RKO (cell line): ENCODE measurements around the gene OSTF1.

ENCODE experiments used
- DNase-seq: peaks from one replicate; pipeline ENCODE4 v3.0.0-alpha.2; 2016; ENCODE audit warnings: low spot score

OSTF1 gene

DNA sequence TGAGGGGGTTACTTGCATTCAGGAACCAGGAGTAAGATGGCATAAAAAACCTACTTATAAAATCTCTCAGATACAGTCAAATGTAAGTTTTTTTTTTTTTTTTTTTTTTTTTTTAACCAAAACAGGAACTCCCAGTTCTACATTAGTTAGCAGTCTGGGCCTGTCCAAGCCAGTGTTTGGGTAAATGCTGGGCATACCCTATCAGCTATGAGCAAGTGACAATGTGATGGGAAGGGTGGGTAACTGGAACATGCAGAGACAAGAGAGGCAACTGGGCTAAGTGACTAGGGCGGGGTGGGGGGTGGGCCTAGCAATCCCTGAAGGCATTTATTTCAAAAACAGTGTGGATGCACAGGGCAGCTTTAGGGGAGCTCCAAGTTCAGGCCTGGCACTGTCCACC, 2.7 kb upstream of the OSTF1 start:
- DNase-seq = no peak

DNA sequence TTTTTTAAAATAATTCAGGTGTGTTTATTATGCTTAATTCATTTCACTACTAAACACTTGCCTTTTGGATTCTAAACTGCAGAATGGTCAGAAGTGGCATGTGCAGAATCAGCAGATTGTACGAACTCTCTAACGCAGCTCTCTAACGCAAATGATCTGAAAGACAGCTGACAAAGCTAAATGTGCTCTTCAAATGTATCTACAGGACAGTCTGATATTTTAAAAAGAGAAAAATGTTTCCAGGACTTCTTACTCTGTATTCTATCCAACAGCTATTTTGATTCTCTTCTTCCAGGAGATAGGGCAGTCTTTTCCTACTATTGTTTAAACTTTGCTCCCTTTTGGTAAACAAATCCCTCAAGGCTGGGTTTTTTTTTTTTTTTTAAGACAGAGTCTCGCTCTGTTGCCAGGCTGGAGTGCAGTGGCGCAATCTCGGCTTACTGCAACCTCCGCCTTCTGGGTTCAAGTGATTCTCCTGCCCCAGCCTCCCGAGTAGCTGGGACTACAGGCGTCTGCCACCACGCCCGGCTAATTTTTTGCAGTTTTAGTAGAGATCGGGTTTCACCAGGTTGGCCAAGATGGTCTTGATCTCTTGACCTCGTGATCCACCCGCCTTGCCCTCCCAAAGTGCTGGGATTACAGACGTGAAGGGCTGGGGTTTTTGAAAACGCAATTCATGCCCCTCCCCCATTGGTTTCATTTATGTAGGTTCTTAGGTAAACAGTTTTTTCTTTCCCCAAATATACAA, 1.6 kb upstream of the OSTF1 start:
- DNase-seq = no peak

DNA sequence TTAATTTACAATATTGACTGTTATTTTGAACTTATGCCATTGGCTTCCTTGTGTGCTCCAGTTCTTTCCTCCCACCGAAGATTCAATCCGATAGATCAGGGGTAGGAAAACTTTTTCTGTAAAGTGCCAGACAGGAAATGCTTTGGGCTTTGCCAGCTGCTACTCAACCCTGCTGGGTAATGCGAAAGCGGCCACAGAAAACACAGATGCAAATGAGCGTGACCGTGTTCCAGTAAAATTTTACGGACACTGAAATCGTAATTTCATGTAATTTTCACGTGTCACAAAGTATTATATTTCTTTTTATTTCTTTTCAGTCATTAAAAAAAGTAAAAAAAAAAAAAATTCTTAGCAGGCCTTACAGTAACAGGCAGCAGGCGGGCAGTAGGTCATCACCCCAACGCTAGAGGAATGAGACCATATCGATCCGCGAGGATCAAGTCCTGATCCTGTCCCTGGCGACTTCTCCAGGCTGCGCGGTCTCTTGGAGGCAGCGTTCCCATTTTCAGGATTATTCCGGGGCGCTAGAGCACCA, 958 bp upstream of the OSTF1 start:
- peak; percentile 82 for DNase-seq

DNA sequence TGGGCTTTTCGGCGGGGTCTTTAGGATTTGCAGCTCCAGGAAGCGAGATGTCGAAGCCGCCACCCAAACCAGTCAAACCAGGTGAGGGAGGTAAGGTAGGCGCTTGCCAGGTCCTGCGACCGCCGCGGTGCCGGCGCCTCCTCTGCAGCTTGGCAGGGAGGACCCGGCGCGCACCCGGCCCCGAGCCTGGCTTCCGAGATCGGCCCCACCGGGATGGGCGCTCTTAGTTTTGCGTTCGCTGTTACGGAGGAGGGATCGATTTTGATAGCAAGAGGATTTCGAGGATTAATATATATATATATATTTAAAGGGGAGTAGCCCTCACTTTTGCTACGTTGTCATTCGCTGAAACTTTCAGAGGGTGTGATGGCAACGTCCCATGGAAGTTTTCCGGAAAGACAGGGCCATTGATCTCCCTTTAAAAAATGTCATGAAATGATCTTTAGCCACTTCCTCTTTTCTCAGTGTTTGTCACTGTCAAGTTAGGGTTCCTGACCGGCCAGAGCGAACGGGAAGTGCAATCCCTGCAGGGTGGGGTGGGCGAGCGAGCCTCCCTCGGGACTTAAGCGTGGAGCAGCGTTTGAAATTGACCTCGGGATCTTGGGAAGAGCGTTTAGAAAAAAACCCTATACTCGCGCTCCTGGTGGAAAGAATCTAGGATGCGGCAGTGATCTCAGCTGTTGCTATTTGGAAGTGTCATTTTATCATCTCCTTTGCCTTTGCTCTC, 495 bp downstream of the OSTF1 start:
- DNase-seq = peak; percentile 83

DNA sequence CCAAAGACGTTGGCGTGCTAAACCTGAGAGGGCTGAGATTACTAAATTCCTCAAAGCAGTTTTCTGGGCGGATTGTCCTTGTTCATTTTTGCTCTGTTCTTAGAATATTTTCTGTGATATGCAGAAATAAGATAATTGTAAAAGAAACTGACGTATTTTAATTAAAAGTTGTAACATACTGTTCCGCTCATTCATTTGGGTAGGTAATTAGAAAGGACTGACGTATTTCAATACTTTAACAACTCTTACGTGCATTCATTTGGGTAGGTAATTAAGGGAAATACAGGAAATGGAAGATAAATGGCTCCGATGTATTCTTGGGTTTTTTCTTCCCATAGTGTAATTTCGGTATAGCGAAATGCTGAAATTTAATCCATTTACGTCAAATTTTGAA, 1.1 kb downstream of the OSTF1 start:
- no peak for DNase-seq

DNA sequence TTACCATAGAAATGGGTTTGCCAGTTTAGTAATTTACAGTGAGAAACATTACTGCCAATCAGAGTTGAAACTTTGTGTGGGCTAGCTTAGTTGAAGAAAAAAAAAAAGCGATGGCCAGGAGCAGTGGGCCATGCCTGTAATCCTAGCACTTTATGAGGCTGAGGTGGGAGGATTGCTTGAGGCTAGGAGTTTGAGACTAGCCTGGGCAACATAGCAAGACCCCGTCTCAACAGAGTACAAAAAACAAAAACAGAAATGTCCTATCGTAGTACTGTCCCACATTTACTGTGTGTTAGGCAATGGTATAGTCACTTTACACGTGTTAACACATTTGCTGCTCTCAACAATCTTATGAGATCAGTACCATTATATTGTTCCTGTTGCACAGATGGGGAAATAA, 2.3 kb downstream of the OSTF1 start:
- DNase-seq = no peak

DNA sequence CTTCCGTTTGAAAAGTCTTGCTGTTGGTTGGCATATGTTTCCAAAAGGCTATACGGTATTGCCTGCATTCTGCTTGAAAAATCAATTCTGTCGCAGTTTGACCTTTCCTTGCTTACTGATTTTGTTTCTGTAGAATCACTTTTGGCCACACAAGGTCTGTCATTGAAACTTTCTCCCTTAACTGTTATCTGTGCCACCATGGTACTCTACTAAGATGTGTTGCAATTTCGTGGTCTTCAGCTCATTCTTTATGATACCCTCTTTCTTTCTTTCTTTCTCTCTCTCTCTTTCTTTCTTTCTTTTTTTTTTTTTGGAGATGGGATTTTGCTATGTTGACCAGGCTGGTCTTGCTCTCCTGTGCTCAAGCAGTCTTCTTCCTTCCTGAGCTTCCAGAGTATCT, 4.5 kb downstream of the OSTF1 start:
- no peak for DNase-seq

DNA sequence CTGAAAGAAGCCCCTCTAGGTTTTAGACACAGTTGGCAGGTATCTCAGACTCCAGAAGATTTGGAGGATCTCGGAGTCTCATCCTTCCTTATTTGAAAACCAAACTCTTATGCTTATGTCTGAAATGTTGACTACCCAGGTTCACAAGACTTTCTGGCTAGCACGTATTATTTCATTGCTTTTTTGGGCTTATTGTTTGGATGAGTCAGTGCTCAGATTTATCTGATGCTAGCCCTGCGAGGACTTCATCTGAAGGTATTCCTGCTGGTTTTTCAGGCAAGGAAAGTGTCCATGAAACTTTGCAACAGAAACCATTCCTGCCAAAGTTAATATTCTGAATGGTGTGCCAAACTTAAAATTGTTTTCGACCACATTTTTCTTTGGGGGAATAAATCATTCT, 8.5 kb downstream of the OSTF1 start:
- DNase-seq = no peak

DNA sequence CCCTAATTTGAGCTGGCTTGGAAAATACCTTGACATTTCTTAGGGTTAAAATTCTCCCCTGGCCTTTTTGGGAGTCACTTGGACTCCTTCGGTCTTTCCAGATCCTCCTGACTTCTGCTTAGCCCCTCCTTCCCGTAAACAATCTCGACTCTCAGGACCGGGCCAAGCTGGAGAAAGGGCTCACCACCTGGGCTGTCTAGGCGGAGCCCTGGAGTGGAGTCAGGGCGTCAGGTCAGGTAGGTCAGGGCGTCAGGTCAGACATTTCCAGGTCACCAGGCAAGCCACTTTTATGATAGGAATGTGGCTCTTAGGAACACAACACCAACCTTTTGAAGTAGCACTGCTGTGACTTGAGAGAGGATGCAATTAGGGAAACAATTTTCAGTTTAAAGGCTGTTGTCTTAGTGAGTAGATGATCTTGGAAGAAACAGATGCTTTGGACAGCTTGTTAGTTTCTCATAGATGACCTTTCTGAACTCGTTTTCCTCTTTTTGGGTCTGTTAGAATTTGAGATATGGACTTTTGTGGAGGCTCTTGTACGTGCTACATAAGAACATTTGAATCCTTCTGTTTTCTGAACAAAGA, 12.8 kb downstream of the OSTF1 start:
- no peak for DNase-seq

DNA sequence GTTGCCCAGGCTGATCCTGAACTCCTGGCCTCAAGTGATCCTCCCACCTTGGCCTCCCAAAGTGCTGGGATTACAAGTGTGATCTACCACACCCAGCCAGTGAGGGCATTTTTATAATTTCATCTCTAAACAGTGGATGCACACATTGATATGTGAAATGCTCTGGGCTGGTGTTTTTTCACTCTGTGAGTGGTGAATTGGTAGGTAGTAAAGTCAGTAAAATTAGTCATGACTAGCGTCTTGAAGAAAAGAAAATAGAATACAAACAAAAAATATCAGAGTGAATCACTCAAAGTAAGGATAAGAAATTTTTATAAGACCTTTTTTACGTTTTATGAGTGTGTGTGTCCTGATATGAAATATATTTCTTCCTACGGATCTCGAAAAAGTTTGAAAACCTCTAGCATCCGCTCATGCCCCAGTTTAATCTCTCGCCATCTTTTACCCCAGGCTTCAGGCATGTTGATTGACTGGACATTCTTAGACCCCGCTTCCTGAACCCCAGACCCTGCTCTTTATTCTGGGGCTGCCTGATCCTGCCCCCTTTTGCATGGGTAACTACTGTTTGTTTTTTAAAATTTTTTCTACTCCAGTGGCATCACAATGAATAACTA, 14.0 kb downstream of the OSTF1 start:
- DNase-seq = no peak

DNA sequence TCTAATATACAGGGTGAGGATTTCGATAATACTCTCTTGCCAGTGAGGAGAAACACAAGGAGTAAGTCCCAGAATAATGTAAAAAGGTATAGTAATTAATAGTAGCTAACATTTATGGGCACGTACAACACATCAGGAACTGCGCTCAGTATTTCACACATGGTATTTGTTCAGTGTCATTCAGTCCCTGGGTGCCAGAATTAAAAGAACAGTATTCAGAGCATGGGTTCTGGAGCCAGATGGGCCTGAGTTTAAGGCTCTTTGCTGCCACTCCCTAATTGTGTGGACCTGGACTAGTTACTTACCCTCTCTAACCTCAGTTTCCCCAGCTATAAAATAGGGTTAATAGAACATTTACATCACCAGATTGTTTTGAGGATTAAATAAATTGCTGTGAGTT, 16.3 kb downstream of the OSTF1 start:
- no peak for DNase-seq

DNA sequence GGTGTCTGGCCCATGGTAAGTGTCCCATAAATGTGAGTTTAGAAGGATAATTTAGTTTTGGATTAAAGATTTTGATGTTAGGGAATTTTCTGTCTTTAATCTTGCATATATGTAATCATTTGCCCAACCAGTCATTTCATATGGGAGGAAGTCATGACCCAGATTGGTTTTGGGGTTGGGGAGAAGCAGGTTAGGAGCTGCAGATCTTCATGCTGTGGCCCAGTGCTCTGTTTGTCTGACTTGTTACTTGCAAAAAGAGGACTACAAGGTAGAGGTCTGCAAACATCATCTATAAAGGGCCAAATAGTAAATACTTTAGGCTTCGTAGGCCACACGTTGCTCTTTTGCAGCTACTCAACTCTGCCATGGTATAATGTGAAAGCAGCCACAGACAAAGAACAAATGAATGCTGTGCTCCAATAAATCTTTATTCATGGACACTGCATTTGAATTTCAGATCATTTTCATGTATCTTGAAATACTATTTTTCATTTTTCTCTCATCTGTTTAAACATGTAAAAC, 16.8 kb downstream of the OSTF1 start:
- DNase-seq = no peak

DNA sequence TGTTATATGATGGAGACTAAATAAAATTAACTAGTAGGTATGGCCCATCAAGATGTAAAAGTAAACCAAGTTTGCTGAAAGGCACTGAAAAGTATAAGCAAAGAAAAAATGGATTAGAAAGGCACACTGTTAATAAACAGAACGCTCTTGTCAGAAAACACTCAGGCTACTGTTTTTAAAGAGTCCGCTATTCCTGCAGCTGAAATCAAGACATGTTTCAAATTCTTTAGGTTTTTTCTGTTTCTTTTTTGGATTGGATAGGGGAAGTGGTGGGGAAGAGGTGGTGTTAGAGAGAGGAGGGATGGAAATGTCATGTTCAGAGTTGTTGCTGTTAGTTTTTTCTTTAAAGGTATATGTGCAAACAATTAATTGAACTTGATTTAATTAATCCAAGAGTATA, 17.5 kb downstream of the OSTF1 start:
- no peak for DNase-seq

DNA sequence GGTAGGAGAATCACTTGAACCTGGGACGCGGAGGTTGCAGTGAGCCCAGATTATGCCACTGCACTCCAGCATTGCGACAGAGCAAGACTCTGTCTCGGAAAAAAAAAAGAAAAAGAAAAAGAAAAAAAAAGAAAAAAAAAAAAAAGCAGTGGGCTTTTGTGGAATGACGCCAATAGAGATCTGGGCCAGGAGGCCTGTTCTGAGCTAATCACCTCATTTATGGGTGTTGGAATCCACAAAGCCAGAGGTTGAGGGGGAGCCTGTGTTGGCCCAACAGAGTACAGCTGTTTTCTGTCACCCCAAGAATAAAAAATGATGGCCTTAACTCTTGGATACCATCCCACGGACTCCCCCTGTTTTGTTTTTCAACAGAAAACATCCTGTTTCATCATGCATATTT, 18.5 kb downstream of the OSTF1 start:
- DNase-seq = no peak

DNA sequence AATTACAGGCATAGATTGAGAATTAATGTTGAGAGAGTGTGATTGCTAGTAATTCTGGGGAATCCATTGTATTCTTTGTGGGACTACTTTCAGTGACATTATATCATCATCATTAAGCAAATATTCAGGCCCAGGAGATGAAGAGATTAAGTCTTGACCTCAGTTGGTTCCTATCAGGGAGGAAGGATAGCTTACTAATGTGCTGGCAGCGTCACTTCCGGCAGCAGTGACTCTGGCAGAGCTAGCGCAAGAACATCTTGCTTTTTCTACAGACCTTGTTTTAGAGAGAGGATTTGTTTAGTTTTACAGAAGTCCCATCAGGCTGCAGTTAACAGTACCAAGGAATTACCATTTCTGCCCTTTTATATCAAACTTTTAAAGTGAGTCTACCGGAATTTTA, 20.3 kb downstream of the OSTF1 start:
- DNase-seq = no peak

DNA sequence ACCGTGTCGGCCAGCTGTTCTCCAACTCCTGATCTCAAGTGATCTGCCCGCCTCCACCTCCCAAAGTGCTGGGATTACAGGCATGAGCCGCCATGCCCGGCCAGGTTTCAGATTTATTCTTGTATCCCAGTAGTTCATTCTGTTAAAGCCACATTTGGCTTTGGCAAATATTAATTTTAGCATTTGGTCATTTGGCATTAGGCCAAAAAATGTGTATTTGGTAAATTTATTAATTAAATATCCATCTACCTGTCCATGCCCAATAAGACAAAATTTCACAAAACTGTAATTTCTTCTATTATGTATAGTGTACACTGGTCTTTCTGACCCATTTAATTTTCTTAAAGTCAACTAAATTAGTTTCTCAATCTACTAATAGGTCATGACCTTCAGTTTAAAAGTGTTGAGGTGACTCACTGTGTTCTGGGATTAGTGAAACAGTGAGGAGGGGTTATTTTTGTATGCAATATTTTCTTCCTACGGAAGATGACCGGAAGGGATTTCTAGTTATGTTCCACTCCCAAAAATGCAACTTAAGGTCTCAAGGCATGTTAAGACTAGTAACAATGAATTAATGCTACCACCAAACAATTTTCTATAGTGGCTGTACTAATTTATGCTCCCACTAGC, 21.0 kb downstream of the OSTF1 start:
- DNase-seq = no peak

DNA sequence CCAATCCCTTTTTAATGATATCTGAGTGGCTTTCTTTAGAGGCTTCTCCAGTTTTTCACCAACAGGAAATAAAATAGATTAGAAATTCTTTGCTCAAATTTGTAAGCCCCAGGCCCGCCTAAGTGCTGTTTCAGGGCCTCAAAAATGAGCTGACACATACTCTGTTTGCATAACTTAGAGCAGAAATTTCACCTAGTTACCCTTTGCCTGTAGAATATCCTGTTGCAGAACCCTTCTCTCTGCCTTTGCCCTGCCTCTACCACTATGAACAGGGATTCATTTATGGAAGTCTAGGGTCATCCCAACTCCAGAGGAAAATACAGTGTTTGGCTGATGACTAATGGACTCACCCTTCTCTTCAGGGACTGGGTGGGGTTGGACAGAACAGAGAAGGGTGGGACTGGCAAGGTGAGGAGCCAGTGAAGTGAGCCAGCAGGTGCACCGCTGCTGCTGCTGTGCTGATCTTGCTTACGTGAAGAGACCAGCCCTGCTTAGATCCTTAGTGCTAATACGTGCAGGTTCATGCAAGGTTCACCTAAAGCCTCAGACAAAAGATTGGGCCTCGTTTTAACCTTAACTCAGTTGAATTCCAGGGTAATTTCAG, 22.8 kb downstream of the OSTF1 start:
- no peak for DNase-seq

DNA sequence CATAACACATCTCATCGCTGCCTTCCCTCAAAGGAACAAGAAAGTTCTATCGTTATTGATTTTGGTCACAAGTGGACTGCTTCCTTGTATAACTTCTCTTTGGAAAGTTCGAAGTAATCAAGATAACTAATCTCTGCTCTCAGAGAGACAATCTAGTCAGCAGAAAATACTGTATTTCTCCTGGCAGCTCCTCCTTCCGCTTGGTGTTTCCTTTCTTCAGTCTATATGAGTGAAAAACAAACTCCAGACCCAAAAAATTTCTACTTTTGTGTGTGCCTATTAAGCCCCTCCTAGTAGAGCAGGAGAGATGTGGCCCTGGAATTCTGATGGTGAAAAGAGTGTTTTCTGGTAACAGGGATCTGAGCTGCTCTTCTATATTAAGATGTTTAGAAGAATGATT, 24.5 kb downstream of the OSTF1 start:
- no peak for DNase-seq

DNA sequence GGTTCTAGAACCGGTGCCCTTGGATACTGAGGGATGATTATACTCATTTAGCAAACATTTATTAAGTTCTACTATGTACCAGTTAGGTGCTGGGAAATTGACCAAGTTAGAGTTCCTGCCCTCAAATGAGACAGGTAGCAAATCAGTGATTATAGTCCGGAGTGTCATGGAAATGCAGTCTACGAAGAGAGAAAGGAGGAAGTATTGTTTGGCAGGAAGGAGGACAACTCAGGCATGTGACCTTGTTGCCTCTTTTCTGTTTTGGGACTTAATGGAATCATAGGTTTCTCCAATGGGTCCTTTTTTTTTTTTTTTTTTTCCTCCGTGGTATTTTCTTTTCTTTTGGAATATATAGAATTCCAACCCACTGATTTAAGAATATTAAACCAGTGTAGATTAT, 28.0 kb downstream of the OSTF1 start:
- no peak for DNase-seq

DNA sequence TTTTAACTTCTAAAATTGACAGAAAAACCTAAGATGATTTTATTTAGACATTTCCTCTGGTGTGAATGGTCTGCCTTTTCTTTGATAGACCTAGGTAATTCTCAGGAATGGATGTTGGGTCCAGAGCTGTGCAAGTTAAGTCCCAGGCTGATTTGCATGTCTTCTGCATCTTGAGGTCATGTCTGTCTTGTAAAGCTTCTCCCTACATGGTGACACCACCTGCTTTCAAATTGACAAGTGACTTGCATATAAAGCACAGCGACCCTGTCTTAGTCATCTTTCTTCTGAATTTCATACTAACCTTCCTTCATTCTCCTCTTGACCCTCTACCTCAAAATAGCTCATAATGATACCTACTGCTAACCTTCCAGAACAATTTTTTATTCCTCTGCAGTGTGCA, 29.2 kb downstream of the OSTF1 start:
- DNase-seq = no peak

DNA sequence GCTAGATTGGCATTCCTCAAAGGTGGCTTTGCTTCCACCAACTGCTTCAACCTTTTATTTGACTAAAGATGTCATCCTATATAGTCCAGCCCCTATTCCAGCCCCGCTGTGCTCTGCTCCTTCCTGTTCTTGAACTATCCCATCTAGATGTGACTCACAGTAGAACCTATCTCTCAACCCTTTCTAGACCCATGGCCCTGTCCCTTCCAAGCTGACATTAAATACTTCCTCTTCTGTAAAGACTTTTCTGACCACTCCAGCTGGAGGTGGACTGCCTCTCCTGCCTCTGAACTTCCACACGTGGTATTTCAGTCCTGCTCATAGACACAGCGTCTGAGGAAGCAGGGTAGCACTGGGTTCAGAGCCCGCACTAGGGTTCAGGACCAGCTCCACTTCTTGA, 32.4 kb downstream of the OSTF1 start:
- DNase-seq = no peak
